ENCODE data around the gene PCBP3. TPM values are rescaled to one million over a fixed set of nuclear protein-coding genes. Genes with fewer than 3 reads are reported as not detected.

Gene PCBP3
- polyA plus RNA-seq, 1 experiment, result 1.6 TPM

- Histone ChIP-seq H3K9me3 (ENCODE audit: control insufficient read depth, insufficient read depth, low read length) (no peaks in the 10 kb centered on the region; the same call in 1 of the 2 replicates), H3K4me3 (ENCODE audit: low read depth, low read length) (no peak overlapping the region), H3K27me3 (ENCODE audit: control insufficient read depth, insufficient read depth, low read length) (no peaks in the 10 kb centered on the region), H3K27ac (ENCODE audit: low read depth, low read length) (no peak overlapping the region)
- no peak for TF ChIP-seq CTCF (IDR thresholded peaks at IDR 0.05; ENCODE audit: low read depth, low read length)
- DNase-seq (ENCODE audit: low read depth, low spot score), result no peak
- CTCF ChIA-PET, result no interaction called here
- POLR2A ChIA-PET, result interaction anchor here (0.6 to 0.7 kb wide), 2 partner anchors 61 to 109 kb away, joined by 4 read pairs; no protein-coding TSS in a partner anchor
Measured at GRCh38 chr21:45988366-45989347, 345.1 kb downstream of the PCBP3 start.

GRCh38 chr21:45989355-45990048 lies 346.0 kb downstream of the PCBP3 start:
- no peak for DNase-seq (ENCODE audit: low read depth, low spot score)
- ChIA-PET POLR2A (no interaction called here), CTCF (no interaction called here)
- no peak for TF ChIP-seq CTCF (IDR thresholded peaks at IDR 0.05; ENCODE audit: low read depth, low read length)
- no peaks in the 10 kb centered on the region for H3K27me3 ChIP-seq (ENCODE audit: control insufficient read depth, insufficient read depth, low read length)
- H3K27ac ChIP-seq (ENCODE audit: low read depth, low read length), result no peak overlapping the region
- no peak overlapping the region for H3K4me3 ChIP-seq (ENCODE audit: low read depth, low read length)
- H3K9me3 ChIP-seq (ENCODE audit: control insufficient read depth, insufficient read depth, low read length), result no peaks in the 10 kb centered on the region; the same call in 1 of the 2 replicates

GRCh38 chr21:45990049-45990711 lies 346.7 kb downstream of the PCBP3 start:
- no peak for DNase-seq (ENCODE audit: low read depth, low spot score)
- Histone ChIP-seq H3K27me3 (ENCODE audit: control insufficient read depth, insufficient read depth, low read length) (no peaks in the 10 kb centered on the region), H3K4me3 (ENCODE audit: low read depth, low read length) (no peak overlapping the region), H3K9me3 (ENCODE audit: control insufficient read depth, insufficient read depth, low read length) (no peaks in the 10 kb centered on the region; the same call in 1 of the 2 replicates), H3K27ac (ENCODE audit: low read depth, low read length) (peak overlapping the region; percentile 11)
- CTCF ChIA-PET, result no interaction called here
- no peak for TF ChIP-seq CTCF (IDR thresholded peaks at IDR 0.05; ENCODE audit: low read depth, low read length)
- POLR2A ChIA-PET, result interaction anchor here (1.4 kb wide), 1 partner anchor 38 kb away, joined by 7 read pairs; no protein-coding TSS in a partner anchor

GRCh38 chr21:45990741-45991605 lies 347.4 kb downstream of the PCBP3 start:
- POLR2A ChIA-PET, result interaction anchor here (1.3 to 1.5 kb wide), 3 partner anchors 9 to 37 kb away, joined by 3 to 7 read pairs (median 3); partner anchors contain the start of gene COL6A1
- Histone ChIP-seq H3K9me3 (ENCODE audit: control insufficient read depth, insufficient read depth, low read length) (no peaks in the 10 kb centered on the region; the same call in 1 of the 2 replicates), H3K27ac (ENCODE audit: low read depth, low read length) (peak overlapping the region; percentile 31), H3K4me3 (ENCODE audit: low read depth, low read length) (no peak overlapping the region), H3K27me3 (ENCODE audit: control insufficient read depth, insufficient read depth, low read length) (no peaks in the 10 kb centered on the region)
- CTCF ChIA-PET, result no interaction called here
- no peak for TF ChIP-seq CTCF (IDR thresholded peaks at IDR 0.05; ENCODE audit: low read depth, low read length)
- DNase-seq (ENCODE audit: low read depth, low spot score), result no peak
